ENCODE data around the gene CHSY3.

The CHSY3 gene

GRCh38 chr5:130159968-130160367 lies 255.7 kb downstream of the CHSY3 start:
- Histone ChIP-seq H3K9me3 (ENCODE audit: control insufficient read depth, low read length) (no peaks in the 10 kb centered on the region), H3K23ac (ENCODE audit: low read length in 2 of 2) (no peak overlapping the region), H3K27me3 (ENCODE audit: control insufficient read depth in 1 of 2, insufficient read depth in 1 of 2, low read length in 2 of 2) (no peaks in the 10 kb centered on the region), H2AFZ (ENCODE audit: low read depth, low read length) (no peak overlapping the region), H2BK12ac (ENCODE audit: low read length in 2 of 2) (no peak overlapping the region), H3K4me3 (ENCODE audit: insufficient read depth in 1 of 2, low read depth in 1 of 2, low read length in 2 of 2) (no peak overlapping the region), H4K91ac (ENCODE audit: low read length) (no peak overlapping the region), H3K36me3 (ENCODE audit: control insufficient read depth in 1 of 2, insufficient read depth in 2 of 2, low read depth in 1 of 2, low read length in 2 of 2) (no peaks in the 10 kb centered on the region), H3K79me1 (replicated peaks; ENCODE audit: low read length, poor library complexity, severe bottlenecking) (no peaks in the 10 kb centered on the region), H2BK15ac (ENCODE audit: low read depth, poor library complexity, severe bottlenecking) (no peak overlapping the region), H3K18ac (ENCODE audit: low read depth in 1 of 2, low read length in 2 of 2) (no peak overlapping the region), H3K9ac (ENCODE audit: low read length) (no peak overlapping the region), H3K4me1 (ENCODE audit: control insufficient read depth, insufficient read depth, low read depth, low read length) (no peaks in the 10 kb centered on the region), H3K14ac (ENCODE audit: low read length in 2 of 2) (no peak overlapping the region), H2BK5ac (ENCODE audit: low read depth, low read length, poor library complexity, severe bottlenecking) (no peak overlapping the region), H4K8ac (ENCODE audit: low read length) (no peak overlapping the region), H3K27ac (ENCODE audit: low read length, poor library complexity, severe bottlenecking) (no peak overlapping the region), H3K4ac (ENCODE audit: low read depth in 1 of 2, low read length in 2 of 2) (no peak overlapping the region), H2BK120ac (ENCODE audit: low read depth, low read length) (no peak overlapping the region), H2AK5ac (ENCODE audit: low read length, severe bottlenecking) (no peak overlapping the region), H3K4me2 (ENCODE audit: low read length, poor library complexity, severe bottlenecking) (no peak overlapping the region)
- DNase-seq = no peak
- 93% methylated on average over 2 of the region's 3 CpGs for WGBS

GRCh38 chr5:130164966-130165365 lies 260.7 kb downstream of the CHSY3 start:
- H3K14ac ChIP-seq (ENCODE audit: low read length in 2 of 2) = no peak overlapping the region
- 91% methylated on average over 2 of the region's 3 CpGs for WGBS
- H2BK12ac ChIP-seq (ENCODE audit: low read length in 2 of 2) = no peak overlapping the region
- no peak overlapping the region for H2BK15ac ChIP-seq (ENCODE audit: low read depth, poor library complexity, severe bottlenecking)
- H3K9ac ChIP-seq (ENCODE audit: low read length) = no peak overlapping the region
- no peaks in the 10 kb centered on the region for H3K79me1 ChIP-seq (replicated peaks; ENCODE audit: low read length, poor library complexity, severe bottlenecking)
- no peak overlapping the region for H3K4me2 ChIP-seq (ENCODE audit: low read length, poor library complexity, severe bottlenecking)
- no peak overlapping the region for H2AFZ ChIP-seq (ENCODE audit: low read depth, low read length)
- no peak overlapping the region for H4K8ac ChIP-seq (ENCODE audit: low read length)
- H2BK5ac ChIP-seq (ENCODE audit: low read depth, low read length, poor library complexity, severe bottlenecking) = no peak overlapping the region
- H3K4me3 ChIP-seq (ENCODE audit: insufficient read depth in 1 of 2, low read depth in 1 of 2, low read length in 2 of 2) = no peak overlapping the region
- no peaks in the 10 kb centered on the region for H3K27me3 ChIP-seq (ENCODE audit: control insufficient read depth in 1 of 2, insufficient read depth in 1 of 2, low read length in 2 of 2)
- no peaks in the 10 kb centered on the region for H3K36me3 ChIP-seq (ENCODE audit: control insufficient read depth in 1 of 2, insufficient read depth in 2 of 2, low read depth in 1 of 2, low read length in 2 of 2)
- H2AK5ac ChIP-seq (ENCODE audit: low read length, severe bottlenecking) = no peak overlapping the region
- no peaks in the 10 kb centered on the region for H3K4me1 ChIP-seq (ENCODE audit: control insufficient read depth, insufficient read depth, low read depth, low read length)
- no peak overlapping the region for H4K91ac ChIP-seq (ENCODE audit: low read length)
- no peak overlapping the region for H3K18ac ChIP-seq (ENCODE audit: low read depth in 1 of 2, low read length in 2 of 2)
- H3K9me3 ChIP-seq (ENCODE audit: control insufficient read depth, low read length) = no peaks in the 10 kb centered on the region
- no peak overlapping the region for H3K4ac ChIP-seq (ENCODE audit: low read depth in 1 of 2, low read length in 2 of 2)
- no peak overlapping the region for H3K23ac ChIP-seq (ENCODE audit: low read length in 2 of 2)
- no peak for DNase-seq
- H2BK120ac ChIP-seq (ENCODE audit: low read depth, low read length) = no peak overlapping the region
- no peak overlapping the region for H3K27ac ChIP-seq (ENCODE audit: low read length, poor library complexity, severe bottlenecking)

GRCh38 chr5:130166839-130167490 lies 262.7 kb downstream of the CHSY3 start:
- H4K91ac ChIP-seq (ENCODE audit: low read length) = no peak overlapping the region
- no peaks in the 10 kb centered on the region for H3K79me1 ChIP-seq (replicated peaks; ENCODE audit: low read length, poor library complexity, severe bottlenecking)
- H2BK12ac ChIP-seq (ENCODE audit: low read length in 2 of 2) = no peak overlapping the region
- H2BK120ac ChIP-seq (ENCODE audit: low read depth, low read length) = no peak overlapping the region
- WGBS = 0% methylated on average over 1 of the region's 1 CpG
- no peak overlapping the region for H2AFZ ChIP-seq (ENCODE audit: low read depth, low read length)
- no peak overlapping the region for H2BK15ac ChIP-seq (ENCODE audit: low read depth, poor library complexity, severe bottlenecking)
- no peak overlapping the region for H4K8ac ChIP-seq (ENCODE audit: low read length)
- no peak overlapping the region for H3K27ac ChIP-seq (ENCODE audit: low read length, poor library complexity, severe bottlenecking)
- no peak overlapping the region for H3K14ac ChIP-seq (ENCODE audit: low read length in 2 of 2)
- no peak overlapping the region for H3K4ac ChIP-seq (ENCODE audit: low read depth in 1 of 2, low read length in 2 of 2)
- H2AK5ac ChIP-seq (ENCODE audit: low read length, severe bottlenecking) = no peak overlapping the region
- no peak for DNase-seq
- no peaks in the 10 kb centered on the region for H3K9me3 ChIP-seq (ENCODE audit: control insufficient read depth, low read length)
- no peak overlapping the region for H3K4me2 ChIP-seq (ENCODE audit: low read length, poor library complexity, severe bottlenecking)
- no peak overlapping the region for H2BK5ac ChIP-seq (ENCODE audit: low read depth, low read length, poor library complexity, severe bottlenecking)
- no peak overlapping the region for H3K4me3 ChIP-seq (ENCODE audit: insufficient read depth in 1 of 2, low read depth in 1 of 2, low read length in 2 of 2)
- H3K36me3 ChIP-seq (ENCODE audit: control insufficient read depth in 1 of 2, insufficient read depth in 2 of 2, low read depth in 1 of 2, low read length in 2 of 2) = no peaks in the 10 kb centered on the region
- H3K18ac ChIP-seq (ENCODE audit: low read depth in 1 of 2, low read length in 2 of 2) = no peak overlapping the region
- no peak overlapping the region for H3K23ac ChIP-seq (ENCODE audit: low read length in 2 of 2)
- H3K4me1 ChIP-seq (ENCODE audit: control insufficient read depth, insufficient read depth, low read depth, low read length) = no peaks in the 10 kb centered on the region
- no peak overlapping the region for H3K9ac ChIP-seq (ENCODE audit: low read length)
- H3K27me3 ChIP-seq (ENCODE audit: control insufficient read depth in 1 of 2, insufficient read depth in 1 of 2, low read length in 2 of 2) = no peaks in the 10 kb centered on the region

- H3K79me1 ChIP-seq (replicated peaks; ENCODE audit: low read length, poor library complexity, severe bottlenecking) = no peaks in the 10 kb centered on the region
- no peaks in the 10 kb centered on the region for H3K36me3 ChIP-seq (ENCODE audit: control insufficient read depth in 1 of 2, insufficient read depth in 2 of 2, low read depth in 1 of 2, low read length in 2 of 2)
- H2AFZ ChIP-seq (ENCODE audit: low read depth, low read length) = no peak overlapping the region
These were observed 263.9 kb downstream of the CHSY3 start for GRCh38 chr5:130168211-130168610.

More at GRCh38 chr5:130168211-130168610, 263.9 kb downstream of the CHSY3 start:
- Histone ChIP-seq H3K9me3 (ENCODE audit: control insufficient read depth, low read length) (no peaks in the 10 kb centered on the region), H3K4ac (ENCODE audit: low read depth in 1 of 2, low read length in 2 of 2) (no peak overlapping the region), H2BK5ac (ENCODE audit: low read depth, low read length, poor library complexity, severe bottlenecking) (no peak overlapping the region), H2BK12ac (ENCODE audit: low read length in 2 of 2) (no peak overlapping the region), H3K4me1 (ENCODE audit: control insufficient read depth, insufficient read depth, low read depth, low read length) (no peaks in the 10 kb centered on the region), H3K4me2 (ENCODE audit: low read length, poor library complexity, severe bottlenecking) (no peak overlapping the region), H4K8ac (ENCODE audit: low read length) (no peak overlapping the region), H3K23ac (ENCODE audit: low read length in 2 of 2) (no peak overlapping the region), H3K27ac (ENCODE audit: low read length, poor library complexity, severe bottlenecking) (no peak overlapping the region), H2BK15ac (ENCODE audit: low read depth, poor library complexity, severe bottlenecking) (no peak overlapping the region), H3K9ac (ENCODE audit: low read length) (no peak overlapping the region), H3K4me3 (ENCODE audit: insufficient read depth in 1 of 2, low read depth in 1 of 2, low read length in 2 of 2) (no peak overlapping the region), H3K27me3 (ENCODE audit: control insufficient read depth in 1 of 2, insufficient read depth in 1 of 2, low read length in 2 of 2) (no peaks in the 10 kb centered on the region), H3K18ac (ENCODE audit: low read depth in 1 of 2, low read length in 2 of 2) (no peak overlapping the region), H4K91ac (ENCODE audit: low read length) (no peak overlapping the region), H2AK5ac (ENCODE audit: low read length, severe bottlenecking) (no peak overlapping the region), H2BK120ac (ENCODE audit: low read depth, low read length) (no peak overlapping the region), H3K14ac (ENCODE audit: low read length in 2 of 2) (no peak overlapping the region)
- WGBS = 88% methylated on average over 3 of the region's 4 CpGs
- DNase-seq = no peak
